Measurements from ENCODE around the gene PPP5C. TPM values are rescaled to one million over a fixed set of nuclear protein-coding genes. Genes with fewer than 3 reads are reported as not detected.
A peak's percentile ranks its signal among the peaks of the same experiment; 100 is the strongest.

PPP5C gene
- total and polyA plus RNA-seq, 2 of the 8 experiments (the other 6 are each of a cell fraction or from before 2014, with no cell fraction given), result 112 to 156 TPM

GRCh38 chr19:46406976-46407375 lies 60.1 kb downstream of the PPP5C start:
- no peak overlapping the region for H2BK120ac ChIP-seq (replicated peaks; ENCODE audit: low read depth, low read length)
- no peak overlapping the region for H3K23ac ChIP-seq (ENCODE audit: insufficient read length)
- no peak overlapping the region for H3K56ac ChIP-seq (replicated peaks; ENCODE audit: insufficient read length, low read depth, low read length)
- no peak overlapping the region for H4K5ac ChIP-seq (ENCODE audit: insufficient read length, low read depth, low read length)
- no peak overlapping the region for H3K14ac ChIP-seq (ENCODE audit: insufficient read length)
- H4K20me1 ChIP-seq (replicated peaks in 1 of 2; ENCODE audit: control insufficient read depth in 1 of 2, insufficient read depth in 2 of 2, low read length in 2 of 2), result peaks cover 6 to 12% of the 10 kb centered on the region in 2 experiments
- peaks cover 3% of the 10 kb centered on the region for H3K79me1 ChIP-seq (ENCODE audit: low read depth, low read length)
- H3K4me3 ChIP-seq (ENCODE audit: extremely low read depth in 1 of 4, insufficient read depth in 2 of 4, low read depth in 3 of 4, low read length in 4 of 4), result peak overlapping the region in 1 of 4 experiments; percentile 10; a peak in 2 of 8 replicates
- H4K8ac ChIP-seq (ENCODE audit: extremely low read depth, insufficient read depth, low read length), result no peak overlapping the region
- H3K79me2 ChIP-seq (ENCODE audit: control insufficient read depth in 1 of 2, insufficient read depth in 2 of 2, low read length in 2 of 2), result peaks cover 0 to 12% of the 10 kb centered on the region in 2 experiments; a peak in 2 of 4 replicates
- no peak overlapping the region for H3K27ac ChIP-seq (ENCODE audit: low read depth, low read length)
- peaks cover 0 to 27% (median 20%) of the 10 kb centered on the region in 4 experiments; a peak in 5 of 7 replicates for H3K4me1 ChIP-seq (replicated peaks in 1 of 4; ENCODE audit: control insufficient read depth in 3 of 4, insufficient read depth in 4 of 4, low read length in 3 of 4)
- peak overlapping the region; percentile 34 to 89 for H3K4me2 ChIP-seq (ENCODE audit: insufficient read depth in 1 of 2, low read depth in 2 of 2, low read length in 2 of 2)
- no peak overlapping the region for H2BK20ac ChIP-seq (ENCODE audit: low read length)
- CTCF ChIA-PET (ENCODE audit: partially characterized antibody), result interaction anchor here (1.0 to 15.2 kb wide), 7 partner anchors 11 to 131 kb away, joined by 3 to 254 read pairs (median 15); no protein-coding TSS in a partner anchor
- no peak overlapping the region for H2AFZ ChIP-seq (ENCODE audit: low read length)
- 0 out of 8 replicates have a peak, but pooled peaks cover 0 to 2% (median 0%) of the 10 kb centered on the region in 4 experiments for H3K36me3 ChIP-seq (ENCODE audit: control insufficient read depth in 2 of 4, insufficient read depth in 4 of 4, low read length in 3 of 4)
- peaks cover 23% of the 10 kb centered on the region for H3K23me2 ChIP-seq (ENCODE audit: low read depth, low read length)
- H3K4ac ChIP-seq (replicated peaks; ENCODE audit: insufficient read length, low read depth, low read length), result no peak overlapping the region
- FAIRE-seq (no peak), DNase-seq (ENCODE audit: low read depth in 1 of 2, low spot score in 2 of 2) (no peak)
- POLR2A ChIA-PET (ENCODE audit: partially characterized antibody), result interaction anchor here (0.9 to 1.1 kb wide), 2 partner anchors 29 to 39 kb away, joined by 3 read pairs; no protein-coding TSS in a partner anchor
- no peaks in the 10 kb centered on the region for H3K9me3 ChIP-seq (ENCODE audit: insufficient read depth in 2 of 2, low read depth in 1 of 2, low read length in 1 of 2)
- no peak overlapping the region for H3K18ac ChIP-seq (ENCODE audit: extremely low read depth, low read length)
- H2BK5ac ChIP-seq (ENCODE audit: low read depth, low read length), result no peak overlapping the region
- H3K9ac ChIP-seq (replicated peaks in 1 of 4; ENCODE audit: extremely low read depth in 1 of 4, low read depth in 3 of 4, low read length in 3 of 4), result no peak overlapping the region; a peak in 1 of 7 replicates
- no peak for TF ChIP-seq SIN3A (conservative IDR thresholded peaks at IDR 0.05 in 1 of 2, IDR thresholded peaks at IDR 0.05 in 1 of 2; ENCODE audit: low read depth in 1 of 2, low read length in 2 of 2)
- H2AK5ac ChIP-seq (ENCODE audit: low read depth, low read length), result no peak overlapping the region
- no peak overlapping the region for H4K91ac ChIP-seq (replicated peaks; ENCODE audit: insufficient read length, low read length)
- H2BK12ac ChIP-seq (ENCODE audit: low read depth, low read length), result no peak overlapping the region
- peaks cover 0 to 34% (median 24%) of the 10 kb centered on the region in 4 experiments; a peak in 6 of 7 replicates for H3K27me3 ChIP-seq (replicated peaks in 1 of 4; ENCODE audit: control insufficient read depth in 3 of 4, extremely low read depth in 1 of 4, insufficient read depth in 3 of 4, low read length in 3 of 4)
- H2BK15ac ChIP-seq (ENCODE audit: low read length), result no peak overlapping the region
- WGBS, 2 experiments (ENCODE audit: extremely low coverage in 1 of 2, insufficient coverage in 1 of 2, insufficient read length in 1 of 2, insufficient replicate concordance in 2 of 2, low coverage in 1 of 2, low lambda C conversion rate in 2 of 2, missing lambda C conversion rate in 1 of 2), result 20% methylated on average over 6 of the region's 6 CpGs; no CpG with 5 or more reads in 1 of the 2 experiments

All from H1 (cell line).